WI38 (cell line): Measurements from ENCODE around the gene GDAP2.
"Not testable (repeated sequence)": the region's sequence is repeated elsewhere in the genome, so short reads cannot be mapped to it uniquely, and the experiment has no call there.

Experiments used
- H3K4me3 ChIP-seq: 2 replicates; pipeline ENCODE4 v1.5.1; 2011; ENCODE audit warnings: low read depth, mild to moderate bottlenecking, control low read depth, low read length
- CTCF ChIP-seq: IDR thresholded peaks from 2 replicates; pipeline ENCODE4 v1.5.1; 2012; ENCODE audit warnings: low read depth, mild to moderate bottlenecking, control low read depth, low read length

GDAP2 gene

GRCh38 chr1:117857418-117857817, 72.0 kb downstream of the GDAP2 start:
- no peak overlapping the region for H3K4me3 ChIP-seq
- no peak for TF ChIP-seq CTCF

- TF ChIP-seq CTCF = no peak
- no peak overlapping the region for H3K4me3 ChIP-seq
Observed at GRCh38 chr1:117852853-117853553, 76.4 kb downstream of the GDAP2 start.

GRCh38 chr1:117851687-117852086, 77.7 kb downstream of the GDAP2 start:
- H3K4me3 ChIP-seq = no peak overlapping the region
- no peak for TF ChIP-seq CTCF

- TF ChIP-seq CTCF = no peak
Observed at GRCh38 chr1:117846674-117847425, 82.6 kb downstream of the GDAP2 start.

GRCh38 chr1:117844478-117844877, 84.9 kb downstream of the GDAP2 start:
- H3K4me3 ChIP-seq = not testable (repeated sequence)

More at GRCh38 chr1:117846674-117847425, 82.6 kb downstream of the GDAP2 start:
- H3K4me3 ChIP-seq = no peak overlapping the region

- no peak overlapping the region for H3K4me3 ChIP-seq
- no peak for TF ChIP-seq CTCF
Observed at GRCh38 chr1:117843791-117844190, 85.6 kb downstream of the GDAP2 start.

- no peak overlapping the region for H3K4me3 ChIP-seq
- no peak for TF ChIP-seq CTCF
Observed at GRCh38 chr1:117842408-117843170, 86.8 kb downstream of the GDAP2 start.
